GM12891 (cell line): Measurements from ENCODE around the gene COQ7.

Source experiments
- POLR2A ChIP-seq: IDR thresholded peaks from 2 replicates; pipeline ENCODE4 v1.6.1; 2011; ENCODE audit warnings: low read depth, low read length, control low read depth
- POLR2AphosphoS5 ChIP-seq: IDR thresholded peaks from 2 replicates; pipeline ENCODE4 v1.6.1; 2011; ENCODE audit warnings: low read depth, low read length, control low read depth
- TAF1 ChIP-seq: IDR thresholded peaks from 2 replicates; pipeline ENCODE4 v1.6.1; 2011; ENCODE audit warnings: low read depth, low read length, control low read depth

DNA sequence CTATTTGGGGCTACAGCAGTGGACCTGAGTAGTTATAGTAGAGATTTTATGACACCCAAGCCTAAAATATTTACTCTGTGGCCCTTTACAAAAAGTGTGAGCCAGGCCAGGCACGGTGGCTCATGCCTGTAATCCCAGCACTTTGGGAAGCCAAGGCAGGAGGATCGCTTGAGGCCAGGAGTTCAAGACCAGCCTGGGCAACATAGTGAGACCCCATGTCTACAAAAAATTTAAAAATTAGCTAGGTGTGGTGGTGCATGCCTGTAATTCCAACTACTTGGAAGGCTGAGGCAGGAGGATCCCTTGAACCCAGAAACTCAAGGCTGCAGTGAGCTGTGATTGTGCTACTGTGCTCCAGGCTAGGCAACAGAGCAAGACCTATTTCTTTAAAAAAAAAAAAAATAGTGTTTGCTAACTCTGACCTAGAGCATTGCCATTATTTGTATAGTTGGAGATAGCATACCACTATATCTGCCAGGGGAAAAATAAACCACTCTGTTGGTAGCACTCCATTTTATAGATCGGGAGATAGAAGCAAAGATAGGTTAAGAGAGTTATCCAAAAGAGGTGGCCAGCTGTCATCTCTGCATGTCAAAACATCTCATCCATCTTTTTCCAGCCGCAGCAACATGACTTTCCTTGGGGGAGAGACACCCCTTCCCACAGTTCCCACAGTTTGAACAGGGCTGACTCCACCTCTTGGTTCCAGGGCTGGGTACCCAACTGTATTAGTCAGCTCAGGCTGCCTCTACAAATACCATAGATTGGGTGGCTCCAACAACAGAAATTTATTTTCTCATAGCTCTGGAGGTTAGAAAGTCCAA lies 43.3 kb downstream of the COQ7 start:
- TF ChIP-seq POLR2AphosphoS5 = no peak
- TF ChIP-seq POLR2A = no peak
- no peak for TF ChIP-seq TAF1
